Nephron (organoid): Measurements from ENCODE around the gene OR13A1.
"Not testable (repeated sequence)": the region's sequence is repeated elsewhere in the genome, so short reads cannot be mapped to it uniquely, and the experiment has no call there.

ENCODE experiments used
- H3K27ac Mint-ChIP-seq, 3 experiments: 2 replicates each; pipeline ENCODE4 v1.8.0; 2020; ENCODE audit warnings: mixed read lengths in 3 of 3, mild to moderate bottlenecking in 2 of 3, moderate library complexity in 1 of 3
- H3K27me3 Mint-ChIP-seq: 2 replicates; pipeline ENCODE4 v1.8.0; 2021; ENCODE audit warnings: low read depth, mild to moderate bottlenecking, moderate library complexity, mixed read lengths
- H3K36me3 Mint-ChIP-seq: 2 replicates; pipeline ENCODE4 v1.8.0; 2020; ENCODE audit warnings: low read depth, mixed read lengths
- H3K4me1 Mint-ChIP-seq: 2 replicates; pipeline ENCODE4 v1.8.0; 2020; ENCODE audit warnings: mixed read lengths
- H3K4me3 Mint-ChIP-seq, 3 experiments: 2 replicates each; pipeline ENCODE4 v1.8.0; 2020; ENCODE audit warnings: mild to moderate bottlenecking in 3 of 3, mixed read lengths in 3 of 3, moderate library complexity in 2 of 3
- H3K9me3 Mint-ChIP-seq: 2 replicates; pipeline ENCODE4 v1.8.0; 2020; ENCODE audit warnings: mixed read lengths
- CTCF ChIP-seq, 3 experiments: fragments of 200-600 bp; sonication (generic); IDR thresholded peaks; one replicate each; pipeline ENCODE4 v1.5.0; 2021; ENCODE audit warnings: antibody characterized with exemption in 3 of 3; ENCODE audit not compliant: unreplicated experiment in 3 of 3

OR13A1 gene

GRCh38 chr10:45261243-45261775 is 54.1 kb downstream of the OR13A1 start:
- Mint-ChIP-seq H3K4me3 (no peak overlapping the region), H3K9me3 (no peaks in the 10 kb centered on the region), H3K4me1 (no peaks in the 10 kb centered on the region), H3K27me3 (no peaks in the 10 kb centered on the region), H3K27ac (no peak overlapping the region), H3K36me3 (no peaks in the 10 kb centered on the region)
- no peak for TF ChIP-seq CTCF (IDR thresholded peaks at IDR 0.05; ENCODE audit: unreplicated experiment in 3 of 3)

GRCh38 chr10:45260635-45261034 is 54.8 kb downstream of the OR13A1 start:
- not testable (repeated sequence) for H3K9me3 Mint-ChIP-seq, H3K27ac Mint-ChIP-seq, H3K4me3 Mint-ChIP-seq, H3K4me1 Mint-ChIP-seq, H3K27me3 Mint-ChIP-seq, H3K36me3 Mint-ChIP-seq

GRCh38 chr10:45259786-45260495 is 55.5 kb downstream of the OR13A1 start:
- not testable (repeated sequence) for H3K4me3 Mint-ChIP-seq, H3K27me3 Mint-ChIP-seq, H3K36me3 Mint-ChIP-seq, H3K4me1 Mint-ChIP-seq, H3K27ac Mint-ChIP-seq, H3K9me3 Mint-ChIP-seq

- Mint-ChIP-seq H3K27me3 (no peaks in the 10 kb centered on the region), H3K36me3 (no peaks in the 10 kb centered on the region), H3K27ac (no peak overlapping the region), H3K9me3 (no peaks in the 10 kb centered on the region), H3K4me3 (no peak overlapping the region), H3K4me1 (no peaks in the 10 kb centered on the region)
- no peak for TF ChIP-seq CTCF (IDR thresholded peaks at IDR 0.05; ENCODE audit: unreplicated experiment in 3 of 3)
These were observed 57.8 kb downstream of the OR13A1 start for GRCh38 chr10:45257600-45257999.

- Mint-ChIP-seq H3K27me3 (no peaks in the 10 kb centered on the region), H3K36me3 (no peaks in the 10 kb centered on the region), H3K4me1 (no peaks in the 10 kb centered on the region), H3K27ac (no peak overlapping the region), H3K9me3 (no peaks in the 10 kb centered on the region), H3K4me3 (no peak overlapping the region)
- TF ChIP-seq CTCF (IDR thresholded peaks at IDR 0.05; ENCODE audit: unreplicated experiment in 3 of 3), result no peak
These were observed 59.2 kb downstream of the OR13A1 start for GRCh38 chr10:45256246-45256645.

- Mint-ChIP-seq H3K27me3 (no peaks in the 10 kb centered on the region), H3K4me3 (no peak overlapping the region), H3K36me3 (no peaks in the 10 kb centered on the region), H3K27ac (no peak overlapping the region), H3K4me1 (no peaks in the 10 kb centered on the region), H3K9me3 (no peaks in the 10 kb centered on the region)
- TF ChIP-seq CTCF (IDR thresholded peaks at IDR 0.05; ENCODE audit: unreplicated experiment in 3 of 3), result no peak
These were observed 59.7 kb downstream of the OR13A1 start for GRCh38 chr10:45255706-45256105.

- H3K4me1 Mint-ChIP-seq, result no peaks in the 10 kb centered on the region
- no peak overlapping the region for H3K4me3 Mint-ChIP-seq
- no peak for TF ChIP-seq CTCF (IDR thresholded peaks at IDR 0.05; ENCODE audit: unreplicated experiment in 3 of 3)
- H3K36me3 Mint-ChIP-seq, result no peaks in the 10 kb centered on the region
- H3K9me3 Mint-ChIP-seq, result no peaks in the 10 kb centered on the region
- H3K27ac Mint-ChIP-seq, result no peak overlapping the region
- no peaks in the 10 kb centered on the region for H3K27me3 Mint-ChIP-seq
These were observed 60.5 kb downstream of the OR13A1 start for GRCh38 chr10:45254892-45255291.
